22Rv1 (cell line): ENCODE results near the gene ITPR1.

Experiments used
- ZFX ChIP-seq: fragments of 450-650 bp; IDR thresholded peaks from 2 replicates; pipeline ENCODE4 v1.6.1; 2017; ENCODE audit warnings: antibody characterized with exemption, borderline replicate concordance
- TF ChIP-seq, protein P1 (sequence below): fragments of 450-650 bp; IDR thresholded peaks from 2 replicates; pipeline ENCODE4 v1.5.1; 2017; ENCODE audit warnings: mild to moderate bottlenecking

DNA sequence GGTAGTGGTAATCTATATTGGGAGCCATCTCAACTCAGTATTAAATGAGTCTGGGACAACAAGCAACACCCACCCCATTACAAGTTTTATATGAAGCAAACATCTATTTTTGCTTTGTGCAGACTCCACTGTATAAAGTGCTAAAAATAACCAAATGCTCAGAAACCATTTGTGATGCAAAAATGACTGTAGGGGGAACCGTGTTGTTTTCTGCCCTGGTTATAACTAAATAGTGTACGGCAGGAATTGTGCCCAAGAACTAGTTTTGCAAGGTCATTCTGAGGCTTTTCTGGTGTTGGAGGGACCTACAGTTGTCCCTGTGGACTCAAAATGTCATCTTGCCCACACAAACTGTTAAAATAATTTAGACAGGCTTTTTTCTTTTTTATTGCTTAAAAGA is 88.3 kb downstream of the ITPR1 start:
- TF ChIP-seq, protein P1, sequence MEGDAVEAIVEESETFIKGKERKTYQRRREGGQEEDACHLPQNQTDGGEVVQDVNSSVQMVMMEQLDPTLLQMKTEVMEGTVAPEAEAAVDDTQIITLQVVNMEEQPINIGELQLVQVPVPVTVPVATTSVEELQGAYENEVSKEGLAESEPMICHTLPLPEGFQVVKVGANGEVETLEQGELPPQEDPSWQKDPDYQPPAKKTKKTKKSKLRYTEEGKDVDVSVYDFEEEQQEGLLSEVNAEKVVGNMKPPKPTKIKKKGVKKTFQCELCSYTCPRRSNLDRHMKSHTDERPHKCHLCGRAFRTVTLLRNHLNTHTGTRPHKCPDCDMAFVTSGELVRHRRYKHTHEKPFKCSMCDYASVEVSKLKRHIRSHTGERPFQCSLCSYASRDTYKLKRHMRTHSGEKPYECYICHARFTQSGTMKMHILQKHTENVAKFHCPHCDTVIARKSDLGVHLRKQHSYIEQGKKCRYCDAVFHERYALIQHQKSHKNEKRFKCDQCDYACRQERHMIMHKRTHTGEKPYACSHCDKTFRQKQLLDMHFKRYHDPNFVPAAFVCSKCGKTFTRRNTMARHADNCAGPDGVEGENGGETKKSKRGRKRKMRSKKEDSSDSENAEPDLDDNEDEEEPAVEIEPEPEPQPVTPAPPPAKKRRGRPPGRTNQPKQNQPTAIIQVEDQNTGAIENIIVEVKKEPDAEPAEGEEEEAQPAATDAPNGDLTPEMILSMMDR = no peak
- TF ChIP-seq ZFX = no peak
